Measurements from ENCODE around the gene BCL2L1. TPM values are rescaled to one million over a fixed set of nuclear protein-coding genes. Genes with fewer than 3 reads are reported as not detected.
A peak's percentile ranks its signal among the peaks of the same experiment; 100 is the strongest.

BCL2L1 gene
- total and polyA plus RNA-seq, 7 donors: 34.5 to 204 (median 58.1) TPM

DNA sequence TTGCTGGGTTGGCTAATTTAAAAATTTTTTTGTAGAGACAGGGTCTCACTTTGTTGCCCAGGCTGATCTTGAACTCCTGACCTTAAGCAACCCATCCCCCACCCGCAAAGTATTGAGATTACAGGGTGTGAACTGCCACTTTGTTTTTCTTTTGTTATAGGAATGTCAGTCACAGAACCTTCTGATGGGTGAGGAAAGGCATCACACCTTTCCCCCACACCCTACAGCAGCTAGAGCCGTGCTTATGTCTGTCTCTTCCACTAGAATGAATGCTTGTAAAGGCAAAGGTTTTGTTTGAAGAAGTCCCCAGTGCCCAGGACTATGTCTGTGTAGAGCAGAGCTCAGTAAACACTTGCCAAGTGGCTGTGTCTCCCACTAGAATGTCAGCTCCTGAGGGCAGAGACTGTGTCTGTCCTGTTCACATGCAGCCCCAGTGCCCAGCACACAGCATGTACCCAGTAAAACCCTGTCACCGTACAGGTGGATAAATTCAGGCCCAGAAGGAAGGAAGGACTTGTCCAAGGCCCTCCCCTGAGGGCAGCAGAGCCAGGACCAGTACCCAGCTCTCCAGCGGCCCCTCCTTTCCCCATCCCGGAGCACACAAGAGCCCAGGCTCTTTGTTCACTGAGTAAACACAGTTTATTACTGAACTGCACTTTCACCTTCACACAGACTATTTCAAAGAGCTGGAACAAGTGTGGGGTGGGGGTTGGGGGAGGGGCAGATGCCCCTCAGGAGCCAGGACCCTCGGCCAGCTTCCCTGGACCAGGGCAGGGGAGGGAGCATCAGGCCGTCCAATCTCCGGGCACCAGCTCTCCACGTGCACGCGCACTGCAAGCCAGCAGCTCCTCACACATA is 58.6 kb downstream of the BCL2L1 start:
- no peaks in the 10 kb centered on the region for H3K9me3 ChIP-seq
- H3K4me1 ChIP-seq: peaks cover 33% of the 10 kb centered on the region
- no peaks in the 10 kb centered on the region for H3K27me3 ChIP-seq (ENCODE audit: insufficient read depth in 3 of 3, low read length in 2 of 3)
- intact Hi-C loops (cut with DNase I): loop anchor here in 1 of 2 donors (10.0 kb wide), 1 partner anchor 161 kb away; no protein-coding TSS in a partner anchor
- H3K36me3 ChIP-seq (ENCODE audit: insufficient read depth in 1 of 2, low read depth in 1 of 2): peaks cover 7 to 29% of the 10 kb centered on the region in 2 donors
- ATAC-seq (no peak), DNase-seq (no peak)
- H3K4me3 ChIP-seq: no peak overlapping the region
- no peak for TF ChIP-seq CTCF (IDR thresholded peaks at IDR 0.05)
- WGBS, 3 donors: 58 to 66% (median 61%) methylated on average over 11 of the region's 11 CpGs
- peak overlapping the region; percentile 56 for H3K27ac ChIP-seq

DNA sequence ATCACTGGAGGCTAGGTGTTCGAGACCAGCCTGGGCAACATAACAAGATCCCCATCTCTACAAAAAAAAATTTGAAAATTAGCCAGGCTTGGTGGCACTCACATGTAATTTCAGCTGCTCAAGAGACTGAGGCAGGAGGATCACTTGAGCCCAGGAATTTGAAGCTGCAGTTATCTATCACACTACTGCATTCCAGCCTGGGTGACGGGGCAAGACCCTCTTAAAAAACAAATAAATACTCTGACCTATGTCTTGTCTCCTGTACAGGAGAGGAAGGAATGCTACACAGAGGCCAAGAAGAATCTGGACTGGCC is 59.2 kb downstream of the BCL2L1 start:
- TF ChIP-seq CTCF (IDR thresholded peaks at IDR 0.05): no peak
- ATAC-seq: no peak
- Histone ChIP-seq H3K36me3 (ENCODE audit: insufficient read depth in 1 of 2, low read depth in 1 of 2) (peaks cover 7 to 29% of the 10 kb centered on the region in 2 donors), H3K27me3 (ENCODE audit: insufficient read depth in 3 of 3, low read length in 2 of 3) (no peaks in the 10 kb centered on the region), H3K9me3 (no peaks in the 10 kb centered on the region), H3K27ac (no peak overlapping the region), H3K4me3 (no peak overlapping the region), H3K4me1 (peaks cover 27% of the 10 kb centered on the region)
- intact Hi-C loops (cut with DNase I): loop anchor here in 1 of 2 donors (10.0 kb wide), 1 partner anchor 161 kb away; no protein-coding TSS in a partner anchor
- 79 to 82% (median 81%) methylated on average over 2 of the region's 2 CpGs for WGBS, 3 donors
- DNase-seq: no peak

GRCh38 chr20:31662372-31662854 is 60.3 kb downstream of the BCL2L1 start:
- DNase-seq: no peak
- no peaks in the 10 kb centered on the region for H3K27me3 ChIP-seq (ENCODE audit: insufficient read depth in 3 of 3, low read length in 2 of 3)
- 60 to 65% (median 61%) methylated on average over 6 of the region's 6 CpGs for WGBS, 3 donors
- H3K36me3 ChIP-seq (ENCODE audit: insufficient read depth in 1 of 2, low read depth in 1 of 2): peaks cover 7 to 29% of the 10 kb centered on the region in 2 donors
- H3K4me3 ChIP-seq: peak overlapping the region; percentile 49
- H3K4me1 ChIP-seq: peaks cover 16% of the 10 kb centered on the region
- H3K27ac ChIP-seq: peak overlapping the region; percentile 52
- ATAC-seq: no peak
- TF ChIP-seq CTCF (IDR thresholded peaks at IDR 0.05): no peak
- no peaks in the 10 kb centered on the region for H3K9me3 ChIP-seq
- intact Hi-C loops (cut with DNase I): loop anchor here in 1 of 2 donors (10.0 kb wide), 1 partner anchor 162 kb away; no protein-coding TSS in a partner anchor

DNA sequence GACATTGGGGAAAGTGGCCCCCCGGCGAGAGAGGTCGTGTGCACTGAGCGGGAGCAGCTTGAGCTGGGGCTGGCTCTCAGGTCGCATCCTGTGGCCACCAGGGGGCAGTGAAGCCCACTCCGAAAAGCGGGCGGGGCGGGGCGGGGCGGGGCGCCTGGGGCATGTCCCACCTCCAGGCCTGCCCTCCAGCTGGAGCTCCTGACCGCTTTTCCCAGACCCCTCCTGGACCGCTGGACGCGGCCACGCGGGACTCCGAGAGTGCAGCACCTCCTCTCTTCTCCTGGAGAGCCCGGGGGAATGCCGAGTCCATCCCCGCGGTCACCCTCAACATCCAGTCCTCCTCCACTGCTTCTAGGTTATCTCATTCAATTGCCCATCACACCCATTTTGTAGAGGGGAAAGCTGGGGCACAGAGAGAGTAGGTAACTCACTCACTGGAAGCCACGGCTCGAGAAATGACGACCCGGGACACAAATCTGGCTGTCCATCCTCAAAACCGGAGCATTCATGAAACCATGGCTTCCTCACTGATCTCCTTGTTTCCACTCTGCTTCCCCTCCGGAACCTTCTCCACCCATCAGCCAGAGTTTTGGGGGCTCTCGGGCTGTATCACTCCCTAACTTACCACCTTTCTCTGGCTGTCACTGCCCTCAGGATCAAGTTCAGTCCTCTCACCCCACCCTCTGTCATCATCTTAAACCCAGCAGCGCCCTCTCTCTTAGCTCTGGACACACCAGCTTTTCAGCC is 60.9 kb downstream of the BCL2L1 start:
- Histone ChIP-seq H3K27ac (peak overlapping the region; percentile 52), H3K4me1 (peaks cover 13% of the 10 kb centered on the region), H3K4me3 (peak overlapping the region; percentile 49), H3K27me3 (ENCODE audit: insufficient read depth in 3 of 3, low read length in 2 of 3) (no peaks in the 10 kb centered on the region), H3K36me3 (ENCODE audit: insufficient read depth in 1 of 2, low read depth in 1 of 2) (peaks cover 7 to 29% of the 10 kb centered on the region in 2 donors), H3K9me3 (no peaks in the 10 kb centered on the region)
- ATAC-seq: peak; percentile 84 to 90 (median 84)
- TF ChIP-seq CTCF (IDR thresholded peaks at IDR 0.05): peak; percentile 89
- peak; percentile 84 to 90 for DNase-seq
- 6 to 10% (median 7%) methylated on average over 17 to 31 of the region's 31 CpGs for WGBS, 3 donors
- intact Hi-C loops (cut with DNase I): loop anchor here (1.0 to 10.0 kb wide), 2 partner anchors 63 to 163 kb away; no protein-coding TSS in a partner anchor

All from psoas muscle (tissue), 8 donors.